Measurements from ENCODE around the gene RFX2. TPM values are rescaled to one million over a fixed set of nuclear protein-coding genes. Genes with fewer than 3 reads are reported as not detected.

RFX2 gene
- total RNA-seq = 1 to 10 TPM; 1.6 to 2.9 (median 1.9) TPM
- long read RNA-seq = 0 reads

GRCh38 chr19:6110360-6110977 lies at the start of gene RFX2:
Gene RFX2, minus strand, starts transcription at chr19:6110500. Its CDS starts 63,004 bp downstream, at chr19:6047496.
- Histone ChIP-seq H3K4me1 (peaks cover 0 to 12% (median 4%) of the 10 kb centered on the region in 4 donors), H3K27ac (peak within 1 kb of the TSS in 1 of 3 donors; percentile 10), H3K36me3 (no peaks in the 10 kb centered on the region), H3K4me3 (peak within 1 kb of the TSS; percentile 47 to 71 (median 52)), H3K27me3 (no peaks in the 10 kb centered on the region), H3K9me3 (no peaks in the 10 kb centered on the region)
- WGBS (ENCODE audit: insufficient coverage, low coverage, low lambda C conversion rate, missing lambda C conversion rate) = 0% methylated on average over 5 of the region's 75 CpGs
- intact Hi-C loops (cut with DNase I) = no loop called here
- TF ChIP-seq, protein P1, sequence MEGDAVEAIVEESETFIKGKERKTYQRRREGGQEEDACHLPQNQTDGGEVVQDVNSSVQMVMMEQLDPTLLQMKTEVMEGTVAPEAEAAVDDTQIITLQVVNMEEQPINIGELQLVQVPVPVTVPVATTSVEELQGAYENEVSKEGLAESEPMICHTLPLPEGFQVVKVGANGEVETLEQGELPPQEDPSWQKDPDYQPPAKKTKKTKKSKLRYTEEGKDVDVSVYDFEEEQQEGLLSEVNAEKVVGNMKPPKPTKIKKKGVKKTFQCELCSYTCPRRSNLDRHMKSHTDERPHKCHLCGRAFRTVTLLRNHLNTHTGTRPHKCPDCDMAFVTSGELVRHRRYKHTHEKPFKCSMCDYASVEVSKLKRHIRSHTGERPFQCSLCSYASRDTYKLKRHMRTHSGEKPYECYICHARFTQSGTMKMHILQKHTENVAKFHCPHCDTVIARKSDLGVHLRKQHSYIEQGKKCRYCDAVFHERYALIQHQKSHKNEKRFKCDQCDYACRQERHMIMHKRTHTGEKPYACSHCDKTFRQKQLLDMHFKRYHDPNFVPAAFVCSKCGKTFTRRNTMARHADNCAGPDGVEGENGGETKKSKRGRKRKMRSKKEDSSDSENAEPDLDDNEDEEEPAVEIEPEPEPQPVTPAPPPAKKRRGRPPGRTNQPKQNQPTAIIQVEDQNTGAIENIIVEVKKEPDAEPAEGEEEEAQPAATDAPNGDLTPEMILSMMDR (IDR thresholded peaks at IDR 0.05) = no peak
- no peak for TF ChIP-seq POLR2A (IDR thresholded peaks at IDR 0.05)
- DNase-seq (peak; percentile 99), ATAC-seq (peak; percentile 99 to 100 (median 100))

GRCh38 chr19:6156033-6156432 lies 45.7 kb upstream of the RFX2 start:
- WGBS (ENCODE audit: insufficient coverage, low coverage, low lambda C conversion rate, missing lambda C conversion rate) = 52% methylated on average over 2 of the region's 2 CpGs
- Histone ChIP-seq H3K36me3 (no peaks in the 10 kb centered on the region), H3K9me3 (no peaks in the 10 kb centered on the region), H3K4me1 (no peaks in the 10 kb centered on the region), H3K4me3 (no peak overlapping the region), H3K27me3 (no peaks in the 10 kb centered on the region), H3K27ac (no peak overlapping the region)
- intact Hi-C loops (cut with DNase I) = no loop called here
- DNase-seq = no peak
- TF ChIP-seq, protein P1 (IDR thresholded peaks at IDR 0.05) = no peak
- TF ChIP-seq POLR2A (IDR thresholded peaks at IDR 0.05) = no peak
- ATAC-seq = no peak

- ATAC-seq = no peak
- intact Hi-C loops (cut with DNase I) = no loop called here
- WGBS (ENCODE audit: insufficient coverage, low coverage, low lambda C conversion rate, missing lambda C conversion rate) = 73% methylated on average over 8 of the region's 8 CpGs
Measured at GRCh38 chr19:6150289-6150688, 40.0 kb upstream of the RFX2 start.

GRCh38 chr19:6141217-6141616 lies 30.9 kb upstream of the RFX2 start:
- ATAC-seq = no peak

More at GRCh38 chr19:6150289-6150688, 40.0 kb upstream of the RFX2 start:
- no peaks in the 10 kb centered on the region for H3K27me3 ChIP-seq
- H3K4me3 ChIP-seq = no peak overlapping the region
- H3K9me3 ChIP-seq = no peaks in the 10 kb centered on the region
- no peaks in the 10 kb centered on the region for H3K36me3 ChIP-seq
- DNase-seq = no peak
- TF ChIP-seq, protein P1 (IDR thresholded peaks at IDR 0.05) = no peak
- TF ChIP-seq POLR2A (IDR thresholded peaks at IDR 0.05) = no peak
- H3K27ac ChIP-seq = no peak overlapping the region
- no peaks in the 10 kb centered on the region for H3K4me1 ChIP-seq

More at GRCh38 chr19:6141217-6141616, 30.9 kb upstream of the RFX2 start:
- no peaks in the 10 kb centered on the region for H3K9me3 ChIP-seq
- no peak for DNase-seq
- no peaks in the 10 kb centered on the region for H3K27me3 ChIP-seq
- WGBS (ENCODE audit: insufficient coverage, low coverage, low lambda C conversion rate, missing lambda C conversion rate) = 75% methylated on average over 1 of the region's 1 CpG
- no peak overlapping the region for H3K27ac ChIP-seq
- TF ChIP-seq, protein P1 (IDR thresholded peaks at IDR 0.05) = no peak
- no peak for TF ChIP-seq POLR2A (IDR thresholded peaks at IDR 0.05)
- H3K36me3 ChIP-seq = no peaks in the 10 kb centered on the region
- intact Hi-C loops (cut with DNase I) = no loop called here
- H3K4me3 ChIP-seq = no peak overlapping the region
- no peaks in the 10 kb centered on the region for H3K4me1 ChIP-seq

Measured in right lobe of liver (tissue), 6 donors.